Naive B cell (primary cell): ENCODE data around the gene GPATCH11. TPM values are rescaled to one million over a fixed set of nuclear protein-coding genes. Genes with fewer than 3 reads are reported as not detected.
A peak's percentile ranks its signal among the peaks of the same experiment; 100 is the strongest.

ENCODE experiments used
- ATAC-seq, 2 donors: fragments of 150-1000 bp; cut with Tn5 transposase; 2 replicates each; pipeline ENCODE4 v1.10.0; 2021; ENCODE audit warnings: low read depth in 2 of 2, mild to moderate bottlenecking in 2 of 2, moderate library complexity in 2 of 2
- DNase-seq: peaks from one replicate; pipeline ENCODE4 v3.0.0; 2022
- H3K27ac Mint-ChIP-seq, 6 donors: one replicate each; pipeline ENCODE4 v1.8.0; 2020 to 2022; ENCODE audit warnings: mild to moderate bottlenecking in 6 of 6, mixed read lengths in 6 of 6, moderate library complexity in 5 of 6, inconsistent platforms in 2 of 6
- H3K27me3 Mint-ChIP-seq, 3 donors: one replicate each; pipeline ENCODE4 v1.8.0; 2021 to 2022; ENCODE audit warnings: mixed read lengths in 3 of 3, mild to moderate bottlenecking in 1 of 3
- H3K36me3 Mint-ChIP-seq, 2 donors: one replicate each; pipeline ENCODE4 v1.8.0; 2020 to 2022; ENCODE audit warnings: mixed read lengths in 2 of 2, inconsistent platforms in 1 of 2, mild to moderate bottlenecking in 1 of 2
- H3K4me1 Mint-ChIP-seq, 3 donors: one replicate each; pipeline ENCODE4 v1.8.0; 2020 to 2022; ENCODE audit warnings: mixed read lengths in 3 of 3, inconsistent platforms in 1 of 3, mild to moderate bottlenecking in 1 of 3, moderate library complexity in 1 of 3
- H3K4me3 Mint-ChIP-seq, 8 donors: one replicate each; pipeline ENCODE4 v1.8.0; 2020 to 2022; ENCODE audit warnings: mild to moderate bottlenecking in 8 of 8, mixed read lengths in 8 of 8, moderate library complexity in 8 of 8, inconsistent platforms in 2 of 8
- H3K9me3 Mint-ChIP-seq, 7 donors: one replicate each; pipeline ENCODE4 v1.8.0; 2020 to 2022; ENCODE audit warnings: mixed read lengths in 7 of 7, mild to moderate bottlenecking in 5 of 7, inconsistent platforms in 2 of 7, moderate library complexity in 1 of 7
- polyA plus RNA-seq, 6 donors: library from polyadenylated mRNA; unstranded; fragments of 300-500 nt; fragmentation: Illumina TruSeq; gene quantifications; one replicate each; pipeline ENCODE4 v1.2.3, GENCODE V29; 2021; ENCODE audit warnings: low read depth in 6 of 6

GPATCH11 gene
- polyA plus RNA-seq, 6 donors from 2014 or later = 12.1 to 35.3 (median 17.0) TPM

GRCh38 chr2:37085731-37086147 is 1.4 kb downstream of the GPATCH11 start:
- H3K9me3 Mint-ChIP-seq = no peaks in the 10 kb centered on the region
- H3K4me3 Mint-ChIP-seq = peak overlapping the region in 1 of 8 donors; percentile 48
- H3K4me1 Mint-ChIP-seq = peaks cover 32 to 49% (median 40%) of the 10 kb centered on the region in 3 donors
- peaks cover 8 to 24% of the 10 kb centered on the region in 2 donors for H3K36me3 Mint-ChIP-seq
- peak overlapping the region in 1 of 6 donors; percentile 55 for H3K27ac Mint-ChIP-seq
- no peak for ATAC-seq
- DNase-seq = no peak
- no peaks in the 10 kb centered on the region for H3K27me3 Mint-ChIP-seq

GRCh38 chr2:37090019-37090477 is 5.7 kb downstream of the GPATCH11 start:
- Mint-ChIP-seq H3K27ac (peak overlapping the region in 5 of 6 donors; percentile 65 to 96 (median 84)), H3K36me3 (peaks cover 6 to 17% of the 10 kb centered on the region in 2 donors), H3K4me3 (peak overlapping the region in 7 of 8 donors; percentile 44 to 82 (median 61)), H3K4me1 (peaks cover 32 to 59% (median 35%) of the 10 kb centered on the region in 3 donors), H3K27me3 (no peaks in the 10 kb centered on the region), H3K9me3 (no peaks in the 10 kb centered on the region)
- peak; percentile 70 for DNase-seq
- ATAC-seq = peak; percentile 89 to 90

- DNase-seq (peak; percentile 59), ATAC-seq (peak; percentile 47 to 49)
- Mint-ChIP-seq H3K36me3 (peaks cover 12 to 24% of the 10 kb centered on the region in 2 donors), H3K27ac (peak overlapping the region; percentile 0 to 96 (median 80)), H3K9me3 (no peaks in the 10 kb centered on the region), H3K4me1 (peaks cover 31 to 54% (median 39%) of the 10 kb centered on the region in 3 donors), H3K27me3 (no peaks in the 10 kb centered on the region), H3K4me3 (peak overlapping the region; percentile 56 to 92 (median 72))
Measured at GRCh38 chr2:37091873-37092272, 7.6 kb downstream of the GPATCH11 start.

GRCh38 chr2:37096568-37096967 is 12.2 kb downstream of the GPATCH11 start:
- Mint-ChIP-seq H3K36me3 (peaks cover 18 to 31% of the 10 kb centered on the region in 2 donors), H3K27ac (peak overlapping the region in 2 of 6 donors; percentile 17 to 44), H3K27me3 (no peaks in the 10 kb centered on the region), H3K9me3 (no peaks in the 10 kb centered on the region), H3K4me3 (no peak overlapping the region), H3K4me1 (peaks cover 0 to 13% (median 8%) of the 10 kb centered on the region in 3 donors)
- no peak for ATAC-seq
- no peak for DNase-seq

GRCh38 chr2:37098416-37099118 is 14.2 kb downstream of the GPATCH11 start:
- peak overlapping the region in 1 of 6 donors; percentile 19 for H3K27ac Mint-ChIP-seq
- no peaks in the 10 kb centered on the region for H3K9me3 Mint-ChIP-seq
- no peaks in the 10 kb centered on the region for H3K27me3 Mint-ChIP-seq
- H3K36me3 Mint-ChIP-seq = peaks cover 18 to 31% of the 10 kb centered on the region in 2 donors
- ATAC-seq (no peak), DNase-seq (no peak)
- no peak overlapping the region for H3K4me3 Mint-ChIP-seq
- H3K4me1 Mint-ChIP-seq = peaks cover 0 to 4% (median 0%) of the 10 kb centered on the region in 3 donors

GRCh38 chr2:37100054-37100453 is 15.7 kb downstream of the GPATCH11 start:
- H3K4me1 Mint-ChIP-seq = peaks cover 0 to 4% (median 0%) of the 10 kb centered on the region in 3 donors
- no peaks in the 10 kb centered on the region for H3K9me3 Mint-ChIP-seq
- H3K36me3 Mint-ChIP-seq = peaks cover 18 to 29% of the 10 kb centered on the region in 2 donors
- H3K27me3 Mint-ChIP-seq = no peaks in the 10 kb centered on the region
- H3K4me3 Mint-ChIP-seq = no peak overlapping the region
- peak overlapping the region in 3 of 6 donors; percentile 9 to 61 (median 12) for H3K27ac Mint-ChIP-seq
- ATAC-seq (no peak), DNase-seq (no peak)

- DNase-seq = no peak
- H3K36me3 Mint-ChIP-seq = peaks cover 22 to 23% of the 10 kb centered on the region in 2 donors
- no peak overlapping the region for H3K4me3 Mint-ChIP-seq
- no peaks in the 10 kb centered on the region for H3K27me3 Mint-ChIP-seq
- ATAC-seq = no peak
- H3K9me3 Mint-ChIP-seq = no peaks in the 10 kb centered on the region
- H3K4me1 Mint-ChIP-seq = no peaks in the 10 kb centered on the region
- H3K27ac Mint-ChIP-seq = no peak overlapping the region
Measured at GRCh38 chr2:37102588-37102987, 18.3 kb downstream of the GPATCH11 start.

- peaks cover 32 to 33% of the 10 kb centered on the region in 2 donors for H3K36me3 Mint-ChIP-seq
- H3K27ac Mint-ChIP-seq = peak overlapping the region in 2 of 6 donors; percentile 79 to 86
- no peaks in the 10 kb centered on the region for H3K4me1 Mint-ChIP-seq
- H3K9me3 Mint-ChIP-seq = no peaks in the 10 kb centered on the region
- ATAC-seq = no peak
- peak overlapping the region in 1 of 8 donors; percentile 30 for H3K4me3 Mint-ChIP-seq
- no peak for DNase-seq
- H3K27me3 Mint-ChIP-seq = no peaks in the 10 kb centered on the region
Measured at GRCh38 chr2:37104178-37104577, 19.9 kb downstream of the GPATCH11 start.

GRCh38 chr2:37105150-37105549 is 20.8 kb downstream of the GPATCH11 start:
- ATAC-seq (no peak), DNase-seq (no peak)
- Mint-ChIP-seq H3K36me3 (peaks cover 30 to 32% of the 10 kb centered on the region in 2 donors), H3K27ac (no peak overlapping the region), H3K4me1 (no peaks in the 10 kb centered on the region), H3K27me3 (no peaks in the 10 kb centered on the region), H3K4me3 (no peak overlapping the region), H3K9me3 (no peaks in the 10 kb centered on the region)

- H3K4me1 Mint-ChIP-seq = no peaks in the 10 kb centered on the region
- ATAC-seq (no peak), DNase-seq (no peak)
- no peak overlapping the region for H3K4me3 Mint-ChIP-seq
- H3K9me3 Mint-ChIP-seq = no peaks in the 10 kb centered on the region
- no peak overlapping the region for H3K27ac Mint-ChIP-seq
- H3K36me3 Mint-ChIP-seq = peaks cover 21 to 26% of the 10 kb centered on the region in 2 donors
- no peaks in the 10 kb centered on the region for H3K27me3 Mint-ChIP-seq
Measured at GRCh38 chr2:37109523-37109922, 25.2 kb downstream of the GPATCH11 start.

GRCh38 chr2:37110306-37111212 is 26.2 kb downstream of the GPATCH11 start:
- DNase-seq (no peak), ATAC-seq (no peak)
- Mint-ChIP-seq H3K4me3 (no peak overlapping the region), H3K36me3 (peaks cover 18 to 25% of the 10 kb centered on the region in 2 donors), H3K4me1 (no peaks in the 10 kb centered on the region), H3K9me3 (no peaks in the 10 kb centered on the region), H3K27me3 (no peaks in the 10 kb centered on the region), H3K27ac (peak overlapping the region in 1 of 6 donors; percentile 30)

GRCh38 chr2:37111958-37112357 is 27.6 kb downstream of the GPATCH11 start:
- H3K9me3 Mint-ChIP-seq = no peaks in the 10 kb centered on the region
- H3K27ac Mint-ChIP-seq = no peak overlapping the region
- no peaks in the 10 kb centered on the region for H3K4me1 Mint-ChIP-seq
- no peak for DNase-seq
- peaks cover 11 to 26% of the 10 kb centered on the region in 2 donors for H3K36me3 Mint-ChIP-seq
- no peak for ATAC-seq
- H3K27me3 Mint-ChIP-seq = no peaks in the 10 kb centered on the region
- H3K4me3 Mint-ChIP-seq = no peak overlapping the region

- Mint-ChIP-seq H3K4me1 (no peaks in the 10 kb centered on the region), H3K27me3 (no peaks in the 10 kb centered on the region), H3K27ac (no peak overlapping the region), H3K4me3 (no peak overlapping the region), H3K36me3 (peaks cover 24 to 28% of the 10 kb centered on the region in 2 donors), H3K9me3 (peaks cover 0 to 2% (median 0%) of the 10 kb centered on the region in 7 donors)
- DNase-seq = no peak
- no peak for ATAC-seq
Measured at GRCh38 chr2:37117566-37117965, 33.2 kb downstream of the GPATCH11 start.
